ENCODE results near the gene TRAF3.

DNA sequence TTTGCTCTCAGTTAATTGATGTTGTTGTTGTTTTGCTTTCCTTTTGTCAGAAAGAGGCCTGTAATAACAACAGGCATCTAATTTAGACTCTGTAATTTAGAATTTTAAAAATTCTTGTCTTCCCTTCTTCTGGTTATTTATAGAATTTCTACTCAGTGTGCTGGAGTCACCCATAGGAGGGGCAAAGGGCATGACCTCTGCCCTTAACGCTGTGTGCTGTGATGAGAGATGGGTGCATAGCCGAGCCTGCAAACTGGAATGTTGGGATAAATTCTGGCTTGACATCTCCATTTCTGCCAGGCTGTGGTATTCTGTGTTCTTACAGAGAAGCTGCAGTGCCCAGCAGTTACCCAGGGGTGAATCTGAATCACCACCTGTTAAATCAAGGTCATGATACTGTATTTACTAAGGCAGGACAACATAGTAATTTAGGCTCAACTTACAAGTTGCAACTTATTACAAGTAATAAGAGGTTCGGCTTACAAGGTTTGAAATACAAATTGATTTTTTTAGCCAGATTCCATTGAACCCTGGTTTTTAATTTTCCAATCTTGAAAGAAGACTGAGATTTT is 53.3 kb downstream of the TRAF3 start:
- TF ChIP-seq, protein P1, sequence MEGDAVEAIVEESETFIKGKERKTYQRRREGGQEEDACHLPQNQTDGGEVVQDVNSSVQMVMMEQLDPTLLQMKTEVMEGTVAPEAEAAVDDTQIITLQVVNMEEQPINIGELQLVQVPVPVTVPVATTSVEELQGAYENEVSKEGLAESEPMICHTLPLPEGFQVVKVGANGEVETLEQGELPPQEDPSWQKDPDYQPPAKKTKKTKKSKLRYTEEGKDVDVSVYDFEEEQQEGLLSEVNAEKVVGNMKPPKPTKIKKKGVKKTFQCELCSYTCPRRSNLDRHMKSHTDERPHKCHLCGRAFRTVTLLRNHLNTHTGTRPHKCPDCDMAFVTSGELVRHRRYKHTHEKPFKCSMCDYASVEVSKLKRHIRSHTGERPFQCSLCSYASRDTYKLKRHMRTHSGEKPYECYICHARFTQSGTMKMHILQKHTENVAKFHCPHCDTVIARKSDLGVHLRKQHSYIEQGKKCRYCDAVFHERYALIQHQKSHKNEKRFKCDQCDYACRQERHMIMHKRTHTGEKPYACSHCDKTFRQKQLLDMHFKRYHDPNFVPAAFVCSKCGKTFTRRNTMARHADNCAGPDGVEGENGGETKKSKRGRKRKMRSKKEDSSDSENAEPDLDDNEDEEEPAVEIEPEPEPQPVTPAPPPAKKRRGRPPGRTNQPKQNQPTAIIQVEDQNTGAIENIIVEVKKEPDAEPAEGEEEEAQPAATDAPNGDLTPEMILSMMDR (IDR thresholded peaks at IDR 0.05; ENCODE audit: borderline replicate concordance, extremely low read depth, low read length, poor library complexity, severe bottlenecking), result no peak
- no peak for TF ChIP-seq EZH2 (IDR thresholded peaks at IDR 0.05; ENCODE audit: borderline replicate concordance, low read depth, low read length, severe bottlenecking)

All from DND-41 (cell line).